ENCODE data around the gene CINP. TPM values are rescaled to one million over a fixed set of nuclear protein-coding genes. Genes with fewer than 3 reads are reported as not detected.

CINP gene
- total and polyA plus RNA-seq, 7 donors = 12.5 to 46.2 (median 21.5) TPM

GRCh38 chr14:102394717-102395375 is 32.2 kb upstream of the CINP start:
- H3K27me3 ChIP-seq = no peaks in the 10 kb centered on the region
- no peak for DNase-seq
- H3K4me1 ChIP-seq = peaks cover 0 to 19% (median 15%) of the 10 kb centered on the region in 4 donors
- no peak overlapping the region for H3K4me3 ChIP-seq
- 62 to 89% methylated on average over 9 of the region's 9 CpGs for WGBS, 2 donors
- TF ChIP-seq CTCF (IDR thresholded peaks at IDR 0.05) = no peak
- no peak for TF ChIP-seq POLR2A (IDR thresholded peaks at IDR 0.05)
- TF ChIP-seq POLR2AphosphoS5 (IDR thresholded peaks at IDR 0.05) = no peak
- no peak for TF ChIP-seq EP300 (IDR thresholded peaks at IDR 0.05)
- intact Hi-C loops (cut with DNase I) = no loop called here
- peaks cover 0 to 4% (median 0%) of the 10 kb centered on the region in 4 donors for H3K36me3 ChIP-seq
- peaks cover 0 to 8% (median 0%) of the 10 kb centered on the region in 4 donors for H3K9me3 ChIP-seq
- H3K27ac ChIP-seq = no peak overlapping the region

GRCh38 chr14:102392506-102392905 is 29.8 kb upstream of the CINP start:
- intact Hi-C loops (cut with DNase I) = no loop called here

GRCh38 chr14:102390064-102390855 is 27.6 kb upstream of the CINP start:
- Histone ChIP-seq H3K4me1 (peaks cover 0 to 23% (median 17%) of the 10 kb centered on the region in 4 donors), H3K4me3 (no peak overlapping the region), H3K9me3 (no peaks in the 10 kb centered on the region), H3K27ac (peak overlapping the region in 3 of 4 donors; percentile 41 to 63 (median 47)), H3K36me3 (peaks cover 0 to 7% (median 0%) of the 10 kb centered on the region in 4 donors), H3K27me3 (no peaks in the 10 kb centered on the region)
- 16 to 54% methylated on average over 2 of the region's 2 CpGs for WGBS, 2 donors
- TF ChIP-seq CTCF (IDR thresholded peaks at IDR 0.05) (no peak), EP300 (IDR thresholded peaks at IDR 0.05) (no peak), POLR2AphosphoS5 (IDR thresholded peaks at IDR 0.05) (no peak), POLR2A (IDR thresholded peaks at IDR 0.05) (no peak)
- DNase-seq = no peak
- intact Hi-C loops (cut with DNase I) = no loop called here

More at GRCh38 chr14:102392506-102392905, 29.8 kb upstream of the CINP start:
- Histone ChIP-seq H3K36me3 (peaks cover 0 to 4% (median 0%) of the 10 kb centered on the region in 4 donors), H3K27ac (peak overlapping the region in 2 of 4 donors; percentile 11 to 23), H3K27me3 (no peaks in the 10 kb centered on the region), H3K4me3 (no peak overlapping the region), H3K9me3 (no peaks in the 10 kb centered on the region), H3K4me1 (peaks cover 0 to 23% (median 17%) of the 10 kb centered on the region in 4 donors)
- 50 to 77% methylated on average over 4 of the region's 4 CpGs for WGBS, 2 donors
- TF ChIP-seq CTCF (IDR thresholded peaks at IDR 0.05) (no peak), EP300 (IDR thresholded peaks at IDR 0.05) (no peak), POLR2AphosphoS5 (IDR thresholded peaks at IDR 0.05) (no peak), POLR2A (IDR thresholded peaks at IDR 0.05) (no peak)
- DNase-seq = no peak

- DNase-seq = no peak
- Histone ChIP-seq H3K9me3 (no peaks in the 10 kb centered on the region), H3K36me3 (peaks cover 0 to 6% (median 0%) of the 10 kb centered on the region in 4 donors), H3K27me3 (no peaks in the 10 kb centered on the region), H3K4me1 (peaks cover 0 to 23% (median 17%) of the 10 kb centered on the region in 4 donors), H3K4me3 (no peak overlapping the region), H3K27ac (peak overlapping the region in 3 of 4 donors; percentile 41 to 63 (median 47))
- intact Hi-C loops (cut with DNase I) = no loop called here
- 82 to 89% methylated on average over 2 of the region's 2 CpGs for WGBS, 2 donors
- TF ChIP-seq CTCF (IDR thresholded peaks at IDR 0.05) = no peak
- no peak for TF ChIP-seq POLR2AphosphoS5 (IDR thresholded peaks at IDR 0.05)
- TF ChIP-seq EP300 (IDR thresholded peaks at IDR 0.05) = no peak
- no peak for TF ChIP-seq POLR2A (IDR thresholded peaks at IDR 0.05)
Observed at GRCh38 chr14:102389246-102389645, 26.6 kb upstream of the CINP start.
